A673 (cell line): ENCODE measurements around the gene POLR1A. TPM values are rescaled to one million over a fixed set of nuclear protein-coding genes. Genes with fewer than 3 reads are reported as not detected.

Experiments used
- BruUV-seq: library from RNA; stranded (reverse); fragments of 400-500 nt; replicated peaks from 2 replicates; lab custom pipeline; 2021; lab: Mats Ljungman, UMichigan
- CTCF ChIA-PET: fragments of 300-600 bp; sonication (Branson Sonifier 250); formaldehyde crosslinking; loops from one replicate; lab custom pipeline; 2022; ENCODE audit warnings: antibody characterized with exemption; lab: Charles Lee
- POLR2A ChIA-PET: fragments of 300-600 bp; sonication (Branson Sonifier 250); formaldehyde crosslinking; loops from one replicate; lab custom pipeline; 2022; ENCODE audit warnings: antibody characterized with exemption; ENCODE audit not compliant: low non-redundant PET; lab: Charles Lee
- DNase-seq: peaks from one replicate; pipeline ENCODE4 v3.0.0-alpha.2; 2015; ENCODE audit warnings: low spot score
- H3K27ac ChIP-seq: fragments of 200-600 bp; sonication (generic); 2 replicates; pipeline ENCODE4 v1.5.1; 2016; ENCODE audit warnings: mixed run types, low read depth, mild to moderate bottlenecking, mixed read lengths, antibody characterized with exemption, low read length; ENCODE audit not compliant: poor library complexity, severe bottlenecking
- H3K27me3 ChIP-seq: fragments of 200-600 bp; sonication (generic); replicated peaks from 2 replicates; pipeline ENCODE4 v1.6.1; 2017; ENCODE audit warnings: mixed run types, low read depth, mild to moderate bottlenecking, mixed read lengths, antibody characterized with exemption, low read length; ENCODE audit not compliant: insufficient read depth, poor library complexity
- H3K36me3 ChIP-seq: fragments of 200-600 bp; sonication (generic); 2 replicates; pipeline ENCODE4 v1.6.1; 2016; ENCODE audit warnings: mixed run types, mild to moderate bottlenecking, mixed read lengths, antibody characterized with exemption, low read length; ENCODE audit not compliant: insufficient read depth, poor library complexity, severe bottlenecking
- H3K4me1 ChIP-seq: fragments of 200-600 bp; sonication (generic); 2 replicates; pipeline ENCODE4 v1.6.1; 2017; ENCODE audit warnings: mixed run types, mild to moderate bottlenecking, mixed read lengths, antibody characterized with exemption, low read length; ENCODE audit not compliant: insufficient read depth, poor library complexity, severe bottlenecking
- H3K4me3 ChIP-seq: fragments of 200-600 bp; sonication (generic); 2 replicates; pipeline ENCODE4 v1.5.1; 2016; ENCODE audit warnings: low read depth, mixed run types, mild to moderate bottlenecking, mixed read lengths, low read length; ENCODE audit not compliant: poor library complexity, severe bottlenecking
- H3K9me3 ChIP-seq: fragments of 200-600 bp; sonication (generic); 2 replicates; pipeline ENCODE4 v1.6.1; 2016; ENCODE audit warnings: mixed run types, low read depth, mild to moderate bottlenecking, mixed read lengths, antibody characterized with exemption, low read length; ENCODE audit not compliant: poor library complexity, severe bottlenecking
- EZH2 ChIP-seq: fragments of 200-600 bp; sonication (generic); IDR thresholded peaks from 2 replicates; pipeline ENCODE4 v1.6.1; 2017; ENCODE audit warnings: borderline replicate concordance, low read depth, mild to moderate bottlenecking, mixed read lengths, antibody characterized with exemption, low read length; ENCODE audit not compliant: poor library complexity, severe bottlenecking
- intact Hi-C: fragments of 100-400 bp; cut with micrococcal nuclease; formaldehyde crosslinking; loops from one replicate; pipeline ENCODE4 v1.10.0; 2022; ENCODE audit not compliant: unreplicated experiment
- total RNA-seq: library from RNA; stranded (reverse); gene quantifications from 2 replicates; pipeline ENCODE4 v1.2.3, GENCODE V29; 2021
- TF ChIP-seq, protein P1 (sequence below): fragments of 300-800, 200-600 bp; sonication (generic); conservative IDR thresholded peaks from 2 replicates; pipeline ENCODE4 v1.5.1; 2017; ENCODE audit warnings: low read depth, mild to moderate bottlenecking, antibody characterized with exemption, low read length, moderate library complexity, mixed read lengths

The POLR1A gene
- total RNA-seq, 1 experiment from 2014 or later: 81.2 TPM

DNA sequence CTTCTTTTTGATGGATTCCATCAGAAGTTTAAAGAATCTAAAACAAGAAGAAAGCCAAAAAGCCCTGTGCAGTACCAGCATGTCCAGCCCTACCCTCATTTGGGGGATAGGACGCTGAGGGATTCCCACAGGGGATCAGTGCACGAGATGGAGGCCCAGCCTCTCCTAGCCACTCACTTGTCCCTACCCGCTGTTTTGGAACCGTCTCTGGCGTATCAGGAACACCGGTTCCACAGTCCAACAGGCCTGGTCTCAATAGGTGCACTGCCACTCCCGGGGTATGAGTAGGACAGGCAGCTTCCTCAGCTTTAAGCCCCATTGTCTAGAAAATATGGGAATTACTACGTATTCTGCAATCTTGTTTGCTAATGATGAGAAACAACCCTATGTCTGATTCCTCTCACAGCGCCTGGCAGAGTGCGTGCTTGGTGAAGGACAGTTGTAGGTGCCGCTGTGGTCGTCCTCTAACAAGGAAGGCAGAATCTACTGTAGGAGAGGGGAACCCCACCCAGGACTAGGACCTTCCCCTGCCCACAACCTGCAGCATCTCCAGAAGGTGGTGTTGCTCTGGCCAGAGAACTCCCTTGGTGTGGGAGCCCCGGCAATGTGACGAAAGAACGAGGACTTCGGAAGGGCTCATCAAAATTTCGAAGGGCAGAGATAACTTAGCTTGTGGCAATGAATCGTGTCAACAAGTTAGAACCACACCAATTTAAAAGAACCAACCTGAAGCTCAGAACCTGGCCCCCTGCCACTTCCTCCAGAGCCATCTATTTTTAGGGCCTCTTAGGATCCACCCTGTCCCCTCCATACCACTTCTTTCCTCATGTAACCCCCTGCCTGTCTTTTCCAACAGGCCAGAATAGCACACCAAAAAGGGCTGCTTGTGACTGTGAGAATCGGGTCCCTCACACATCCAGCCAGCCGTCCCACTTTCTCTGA lies 71.7 kb downstream of the POLR1A start:
- no peak for DNase-seq
- CTCF ChIA-PET: no interaction called here
- no TSS peak for BruUV-seq

DNA sequence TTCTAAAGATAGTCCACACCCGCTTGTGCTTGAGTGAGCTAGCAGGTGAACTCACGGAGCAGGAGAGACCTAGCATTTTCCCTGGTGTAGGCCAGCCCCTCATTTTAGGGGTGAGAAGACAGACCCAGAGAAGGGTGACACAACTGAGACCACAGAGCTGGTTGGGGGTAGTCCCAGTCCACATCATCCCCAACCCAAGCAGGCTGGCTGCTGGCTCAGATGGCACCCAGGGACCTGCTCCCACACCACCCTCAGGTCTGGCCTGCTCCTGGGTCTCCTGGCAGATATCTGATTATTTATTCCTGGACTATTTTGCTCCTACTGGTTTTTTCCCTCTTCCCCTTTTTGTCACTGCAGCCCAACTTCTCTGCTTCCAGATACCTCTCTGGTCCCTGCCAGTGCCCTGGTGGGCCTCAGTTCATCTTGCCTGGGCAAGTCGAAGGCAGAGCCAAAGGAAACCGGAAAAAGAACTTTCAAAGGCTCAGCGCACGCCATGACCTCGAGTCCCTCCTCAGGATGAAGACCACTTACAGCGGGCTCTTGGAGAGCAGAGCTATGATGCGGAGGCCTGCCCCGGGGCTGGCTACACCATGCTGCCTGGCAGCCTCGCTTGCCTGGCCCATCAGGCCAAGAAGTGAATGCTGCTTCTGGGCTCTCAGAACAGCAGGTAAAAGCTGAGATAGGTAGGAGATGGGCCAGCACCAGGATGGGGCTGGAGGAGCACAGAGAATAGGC lies 72.7 kb downstream of the POLR1A start:
- ChIA-PET POLR2A (no interaction called here), CTCF (no interaction called here)
- Histone ChIP-seq H3K27me3 (no peaks in the 10 kb centered on the region), H3K4me1 (peaks cover 25% of the 10 kb centered on the region), H3K9me3 (no peaks in the 10 kb centered on the region), H3K4me3 (no peak overlapping the region), H3K36me3 (peaks cover 75% of the 10 kb centered on the region), H3K27ac (no peak overlapping the region)
- BruUV-seq: no TSS peak
- intact Hi-C loops: no loop called here
- no peak for DNase-seq
- TF ChIP-seq EZH2: no peak
- TF ChIP-seq, protein P1, sequence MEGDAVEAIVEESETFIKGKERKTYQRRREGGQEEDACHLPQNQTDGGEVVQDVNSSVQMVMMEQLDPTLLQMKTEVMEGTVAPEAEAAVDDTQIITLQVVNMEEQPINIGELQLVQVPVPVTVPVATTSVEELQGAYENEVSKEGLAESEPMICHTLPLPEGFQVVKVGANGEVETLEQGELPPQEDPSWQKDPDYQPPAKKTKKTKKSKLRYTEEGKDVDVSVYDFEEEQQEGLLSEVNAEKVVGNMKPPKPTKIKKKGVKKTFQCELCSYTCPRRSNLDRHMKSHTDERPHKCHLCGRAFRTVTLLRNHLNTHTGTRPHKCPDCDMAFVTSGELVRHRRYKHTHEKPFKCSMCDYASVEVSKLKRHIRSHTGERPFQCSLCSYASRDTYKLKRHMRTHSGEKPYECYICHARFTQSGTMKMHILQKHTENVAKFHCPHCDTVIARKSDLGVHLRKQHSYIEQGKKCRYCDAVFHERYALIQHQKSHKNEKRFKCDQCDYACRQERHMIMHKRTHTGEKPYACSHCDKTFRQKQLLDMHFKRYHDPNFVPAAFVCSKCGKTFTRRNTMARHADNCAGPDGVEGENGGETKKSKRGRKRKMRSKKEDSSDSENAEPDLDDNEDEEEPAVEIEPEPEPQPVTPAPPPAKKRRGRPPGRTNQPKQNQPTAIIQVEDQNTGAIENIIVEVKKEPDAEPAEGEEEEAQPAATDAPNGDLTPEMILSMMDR: no peak

More for the DNA sequence above, 71.7 kb downstream of the POLR1A start:
- Histone ChIP-seq H3K4me3 (no peak overlapping the region), H3K9me3 (no peaks in the 10 kb centered on the region), H3K27me3 (no peaks in the 10 kb centered on the region), H3K36me3 (peaks cover 77% of the 10 kb centered on the region), H3K27ac (peak overlapping the region; percentile 77), H3K4me1 (peaks cover 25% of the 10 kb centered on the region)
- no peak for TF ChIP-seq EZH2
- TF ChIP-seq, protein P1: no peak
- intact Hi-C loops: no loop called here
- POLR2A ChIA-PET: no interaction called here

DNA sequence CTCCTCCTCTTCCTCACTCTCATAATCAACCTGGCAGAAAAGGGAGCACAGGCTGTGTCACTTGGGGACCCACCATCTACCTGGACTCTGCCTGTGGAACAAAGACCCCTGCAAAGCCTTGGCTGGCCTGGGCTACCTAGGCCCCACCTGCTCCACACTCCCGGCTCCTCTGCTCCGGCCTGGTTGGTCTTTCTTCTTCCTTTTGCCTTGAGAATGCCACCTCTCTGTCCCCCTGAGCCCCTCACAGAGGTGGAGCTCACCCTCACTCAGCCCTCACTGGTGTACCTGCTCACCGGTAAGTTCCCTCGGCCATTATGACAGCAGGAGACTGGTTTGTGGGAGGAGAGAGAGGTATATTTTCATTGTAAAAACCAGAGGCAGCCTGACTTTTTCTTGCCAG lies 74.1 kb downstream of the POLR1A start:
- TF ChIP-seq EZH2: no peak
- TF ChIP-seq, protein P1: no peak
- no peak for DNase-seq
- Histone ChIP-seq H3K4me3 (no peak overlapping the region), H3K9me3 (no peaks in the 10 kb centered on the region), H3K27ac (no peak overlapping the region), H3K36me3 (peaks cover 82% of the 10 kb centered on the region), H3K4me1 (peaks cover 15% of the 10 kb centered on the region), H3K27me3 (no peaks in the 10 kb centered on the region)
- CTCF ChIA-PET: no interaction called here
- BruUV-seq: no TSS peak
- intact Hi-C loops: no loop called here
- POLR2A ChIA-PET: no interaction called here
